ENCODE data around the gene SPAG8. TPM values are rescaled to one million over a fixed set of nuclear protein-coding genes. Genes with fewer than 3 reads are reported as not detected.

The SPAG8 gene
- total RNA-seq, 2 donors from 2014 or later: 1.1 to 1.4 TPM

DNA sequence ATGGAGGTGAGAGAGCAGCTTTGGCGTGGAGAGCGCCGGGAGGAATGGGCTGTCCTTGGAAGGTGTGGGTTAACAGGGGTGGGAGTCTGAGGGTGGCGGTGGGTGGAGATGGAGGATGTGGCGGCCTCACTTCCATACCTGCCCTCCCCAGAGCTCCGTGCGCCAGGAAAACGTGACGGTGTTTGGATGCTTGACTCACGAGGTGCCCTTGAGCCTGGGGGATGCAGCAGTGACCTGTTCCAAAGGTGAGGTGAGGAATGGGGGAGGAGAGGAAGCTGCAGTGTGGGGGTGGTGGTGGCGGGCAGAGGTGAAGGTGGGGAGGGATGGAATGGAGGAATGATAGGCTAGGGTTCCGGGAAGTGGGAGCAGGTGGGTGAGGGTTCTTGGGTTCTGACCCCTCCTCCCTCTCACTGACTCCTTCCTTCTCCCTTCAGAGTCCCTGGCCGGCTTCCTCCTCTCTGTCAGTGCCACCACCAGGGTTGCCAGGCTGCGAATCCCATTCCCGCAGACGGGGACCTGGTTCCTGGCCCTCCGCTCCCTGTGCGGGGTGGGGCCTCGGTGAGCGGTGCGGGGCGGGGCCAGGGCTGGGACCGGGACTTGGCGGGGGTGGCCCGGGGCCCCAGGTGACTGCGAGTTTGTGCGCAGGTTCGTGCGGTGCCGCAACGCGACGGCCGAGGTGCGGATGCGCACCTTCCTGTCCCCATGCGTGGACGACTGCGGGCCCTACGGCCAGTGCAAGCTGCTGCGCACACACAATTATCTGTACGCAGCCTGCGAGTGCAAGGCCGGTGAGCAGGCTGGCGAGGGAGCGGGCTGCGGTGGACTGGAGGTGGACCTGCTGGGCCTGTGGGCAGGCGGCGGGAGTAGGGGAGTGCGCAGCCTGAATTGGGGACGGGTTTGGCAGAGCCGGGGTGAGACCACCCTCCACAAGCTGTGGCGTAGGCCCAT, 34.0 kb upstream of the SPAG8 start:
- Mint-ChIP-seq H3K27ac (no peak overlapping the region), H3K4me1 (ENCODE audit: low read depth) (peaks cover 34% of the 10 kb centered on the region), H3K36me3 (ENCODE audit: insufficient read depth in 2 of 2) (no peaks in the 10 kb centered on the region), H3K4me3 (no peak overlapping the region), H3K27me3 (ENCODE audit: low read depth) (no peaks in the 10 kb centered on the region), H3K9me3 (no peaks in the 10 kb centered on the region)
- ATAC-seq (replicated peaks in 1 of 2) (no peak), DNase-seq (no peak)

- no peaks in the 10 kb centered on the region for H3K36me3 Mint-ChIP-seq (ENCODE audit: insufficient read depth in 2 of 2)
- H3K4me3 Mint-ChIP-seq: peak overlapping the region in 1 of 2 donors; percentile 12
- H3K27me3 Mint-ChIP-seq (ENCODE audit: low read depth): no peaks in the 10 kb centered on the region
- H3K27ac Mint-ChIP-seq: no peak overlapping the region
- no peaks in the 10 kb centered on the region for H3K9me3 Mint-ChIP-seq
- peaks cover 34% of the 10 kb centered on the region for H3K4me1 Mint-ChIP-seq (ENCODE audit: low read depth)
- no peak for ATAC-seq (replicated peaks in 1 of 2)
- DNase-seq: no peak
Observed at GRCh38 chr9:35844628-35845270, 32.7 kb upstream of the SPAG8 start.

- no peak for DNase-seq
- Mint-ChIP-seq H3K27ac (no peak overlapping the region), H3K4me3 (no peak overlapping the region), H3K36me3 (ENCODE audit: insufficient read depth in 2 of 2) (no peaks in the 10 kb centered on the region), H3K4me1 (ENCODE audit: low read depth) (peaks cover 21% of the 10 kb centered on the region), H3K27me3 (ENCODE audit: low read depth) (no peaks in the 10 kb centered on the region), H3K9me3 (no peaks in the 10 kb centered on the region)
- ATAC-seq (replicated peaks in 1 of 2): peak in 1 of 2 donors; percentile 55
Observed at GRCh38 chr9:35842795-35843194, 30.7 kb upstream of the SPAG8 start.

- no peak for DNase-seq
- no peaks in the 10 kb centered on the region for H3K9me3 Mint-ChIP-seq
- H3K27ac Mint-ChIP-seq: no peak overlapping the region
- peaks cover 20% of the 10 kb centered on the region for H3K4me1 Mint-ChIP-seq (ENCODE audit: low read depth)
- no peaks in the 10 kb centered on the region for H3K36me3 Mint-ChIP-seq (ENCODE audit: insufficient read depth in 2 of 2)
- H3K27me3 Mint-ChIP-seq (ENCODE audit: low read depth): no peaks in the 10 kb centered on the region
- peak in 1 of 2 donors; percentile 9 for ATAC-seq (replicated peaks in 1 of 2)
- H3K4me3 Mint-ChIP-seq: no peak overlapping the region
Observed at GRCh38 chr9:35842020-35842745, 30.1 kb upstream of the SPAG8 start.

- Mint-ChIP-seq H3K9me3 (no peaks in the 10 kb centered on the region), H3K36me3 (ENCODE audit: insufficient read depth in 2 of 2) (no peaks in the 10 kb centered on the region), H3K4me3 (no peak overlapping the region), H3K27me3 (ENCODE audit: low read depth) (no peaks in the 10 kb centered on the region), H3K4me1 (ENCODE audit: low read depth) (peaks cover 20% of the 10 kb centered on the region), H3K27ac (no peak overlapping the region)
- ATAC-seq (replicated peaks in 1 of 2): no peak
- no peak for DNase-seq
Observed at GRCh38 chr9:35841645-35841900, 29.5 kb upstream of the SPAG8 start.

- DNase-seq (no peak), ATAC-seq (replicated peaks in 1 of 2) (no peak)
- H3K4me1 Mint-ChIP-seq (ENCODE audit: low read depth): peaks cover 20% of the 10 kb centered on the region
- no peak overlapping the region for H3K4me3 Mint-ChIP-seq
- no peaks in the 10 kb centered on the region for H3K9me3 Mint-ChIP-seq
- no peaks in the 10 kb centered on the region for H3K36me3 Mint-ChIP-seq (ENCODE audit: insufficient read depth in 2 of 2)
- H3K27ac Mint-ChIP-seq: no peak overlapping the region
- H3K27me3 Mint-ChIP-seq (ENCODE audit: low read depth): no peaks in the 10 kb centered on the region
Observed at GRCh38 chr9:35840881-35841644, 29.0 kb upstream of the SPAG8 start.

DNA sequence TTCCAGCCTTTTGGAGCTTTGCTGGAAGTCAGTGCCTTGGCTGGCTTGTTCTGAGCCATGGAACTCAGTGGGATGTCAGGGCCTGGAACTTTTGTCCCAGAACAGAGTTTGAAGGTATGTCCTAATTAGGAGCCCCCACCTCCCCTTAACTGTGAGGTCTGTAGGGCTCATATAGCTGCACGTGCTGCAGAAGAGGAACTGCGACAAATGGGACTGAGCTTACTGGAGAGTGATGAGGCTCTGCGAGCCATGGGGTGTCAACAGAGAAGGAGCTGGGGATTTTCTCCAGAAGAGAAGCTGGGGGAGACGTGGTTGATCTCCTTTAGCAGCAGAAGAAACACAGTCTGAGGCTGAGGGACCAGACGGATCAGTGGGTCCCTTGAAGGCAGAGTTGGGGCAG, 27.9 kb upstream of the SPAG8 start:
- peaks cover 10% of the 10 kb centered on the region for H3K4me1 Mint-ChIP-seq (ENCODE audit: low read depth)
- no peaks in the 10 kb centered on the region for H3K36me3 Mint-ChIP-seq (ENCODE audit: insufficient read depth in 2 of 2)
- DNase-seq: no peak
- no peak overlapping the region for H3K4me3 Mint-ChIP-seq
- no peak overlapping the region for H3K27ac Mint-ChIP-seq
- ATAC-seq (replicated peaks in 1 of 2): no peak
- H3K27me3 Mint-ChIP-seq (ENCODE audit: low read depth): no peaks in the 10 kb centered on the region
- no peaks in the 10 kb centered on the region for H3K9me3 Mint-ChIP-seq

GRCh38 chr9:35836595-35836994, 24.5 kb upstream of the SPAG8 start:
- Mint-ChIP-seq H3K4me1 (ENCODE audit: low read depth) (peaks cover 6% of the 10 kb centered on the region), H3K36me3 (ENCODE audit: insufficient read depth in 2 of 2) (no peaks in the 10 kb centered on the region), H3K27me3 (ENCODE audit: low read depth) (no peaks in the 10 kb centered on the region), H3K9me3 (no peaks in the 10 kb centered on the region), H3K27ac (no peak overlapping the region), H3K4me3 (no peak overlapping the region)
- ATAC-seq (replicated peaks in 1 of 2) (no peak), DNase-seq (no peak)

DNA sequence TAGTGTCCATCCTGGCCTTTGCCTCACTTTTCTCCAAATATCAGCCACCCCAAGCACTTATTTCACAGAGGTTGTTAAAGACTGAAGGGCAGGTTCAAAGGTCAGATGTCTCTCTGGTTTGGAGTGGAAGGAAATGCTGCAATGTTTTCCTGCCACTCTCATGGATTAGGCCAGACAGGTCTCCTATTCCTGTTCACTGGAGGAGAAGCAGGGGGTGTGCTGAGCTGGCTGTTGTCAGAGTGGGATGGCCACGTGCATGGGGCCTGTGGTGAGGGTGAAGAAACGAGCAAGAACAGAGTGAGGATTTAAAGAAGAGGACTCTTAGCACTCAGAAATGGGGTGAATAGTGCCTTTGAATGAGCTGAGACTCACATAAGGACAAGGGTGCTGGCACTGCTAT, 23.7 kb upstream of the SPAG8 start:
- Mint-ChIP-seq H3K4me3 (no peak overlapping the region), H3K4me1 (ENCODE audit: low read depth) (peaks cover 11% of the 10 kb centered on the region), H3K9me3 (no peaks in the 10 kb centered on the region), H3K27ac (no peak overlapping the region), H3K36me3 (ENCODE audit: insufficient read depth in 2 of 2) (no peaks in the 10 kb centered on the region), H3K27me3 (ENCODE audit: low read depth) (no peaks in the 10 kb centered on the region)
- DNase-seq: no peak
- no peak for ATAC-seq (replicated peaks in 1 of 2)

GRCh38 chr9:35835216-35835632, 23.2 kb upstream of the SPAG8 start:
- no peak overlapping the region for H3K4me3 Mint-ChIP-seq
- no peak overlapping the region for H3K27ac Mint-ChIP-seq
- DNase-seq: peak in 1 of 2 donors; percentile 18
- H3K4me1 Mint-ChIP-seq (ENCODE audit: low read depth): peaks cover 17% of the 10 kb centered on the region
- no peaks in the 10 kb centered on the region for H3K36me3 Mint-ChIP-seq (ENCODE audit: insufficient read depth in 2 of 2)
- no peaks in the 10 kb centered on the region for H3K27me3 Mint-ChIP-seq (ENCODE audit: low read depth)
- no peaks in the 10 kb centered on the region for H3K9me3 Mint-ChIP-seq
- no peak for ATAC-seq (replicated peaks in 1 of 2)

GRCh38 chr9:35834260-35835215, 22.5 kb upstream of the SPAG8 start:
- Mint-ChIP-seq H3K4me1 (ENCODE audit: low read depth) (peaks cover 24% of the 10 kb centered on the region), H3K9me3 (no peaks in the 10 kb centered on the region), H3K27ac (no peak overlapping the region), H3K36me3 (ENCODE audit: insufficient read depth in 2 of 2) (no peaks in the 10 kb centered on the region), H3K4me3 (no peak overlapping the region), H3K27me3 (ENCODE audit: low read depth) (no peaks in the 10 kb centered on the region)
- DNase-seq (no peak), ATAC-seq (replicated peaks in 1 of 2) (no peak)

- H3K4me3 Mint-ChIP-seq: no peak overlapping the region
- H3K9me3 Mint-ChIP-seq: no peaks in the 10 kb centered on the region
- H3K27me3 Mint-ChIP-seq (ENCODE audit: low read depth): peaks cover under 1% of the 10 kb centered on the region
Observed at GRCh38 chr9:35832814-35833213, 20.8 kb upstream of the SPAG8 start.

More at GRCh38 chr9:35832814-35833213, 20.8 kb upstream of the SPAG8 start:
- Mint-ChIP-seq H3K4me1 (ENCODE audit: low read depth) (peaks cover 35% of the 10 kb centered on the region), H3K36me3 (ENCODE audit: insufficient read depth in 2 of 2) (no peaks in the 10 kb centered on the region), H3K27ac (no peak overlapping the region)
- DNase-seq: no peak
- ATAC-seq (replicated peaks in 1 of 2): no peak

Measured in activated T-cell treated with anti-CD3 and anti-CD28 coated beads, Interleukin-2, amount 50 U/mL, for 72 hours (primary cell).